Osteocyte (in vitro differentiated cells): Measurements from ENCODE around the gene PACSIN2. TPM values are rescaled to one million over a fixed set of nuclear protein-coding genes. Genes with fewer than 3 reads are reported as not detected.
A peak's percentile ranks its signal among the peaks of the same experiment; 100 is the strongest.

Experiments
- DNase-seq: peaks from one replicate; pipeline ENCODE4 v3.0.0; 2021; ENCODE audit warnings: mixed read lengths; ENCODE audit not compliant: unreplicated experiment; ENCODE audit errors: extremely low spot score
- H3K27ac Mint-ChIP-seq: one replicate; pipeline ENCODE4 v1.8.0; 2021; ENCODE audit warnings: mild to moderate bottlenecking, mixed read lengths; ENCODE audit not compliant: unreplicated experiment
- H3K27me3 Mint-ChIP-seq: one replicate; pipeline ENCODE4 v1.8.0; 2021; ENCODE audit warnings: mixed read lengths; ENCODE audit not compliant: unreplicated experiment
- H3K36me3 Mint-ChIP-seq: one replicate; pipeline ENCODE4 v1.8.0; 2021; ENCODE audit warnings: mixed read lengths; ENCODE audit not compliant: unreplicated experiment
- H3K4me1 Mint-ChIP-seq: one replicate; pipeline ENCODE4 v1.8.0; 2021; ENCODE audit warnings: mixed read lengths; ENCODE audit not compliant: unreplicated experiment
- H3K4me3 Mint-ChIP-seq: one replicate; pipeline ENCODE4 v1.8.0; 2021; ENCODE audit warnings: mild to moderate bottlenecking, moderate library complexity, mixed read lengths; ENCODE audit not compliant: unreplicated experiment
- H3K9me3 Mint-ChIP-seq: one replicate; pipeline ENCODE4 v1.8.0; 2021; ENCODE audit warnings: mixed read lengths; ENCODE audit not compliant: unreplicated experiment
- CTCF ChIP-seq: fragments of 200-600 bp; sonication (generic); IDR thresholded peaks from 2 replicates; pipeline ENCODE4 v1.5.0; 2021; ENCODE audit warnings: antibody characterized with exemption, mild to moderate bottlenecking, moderate library complexity
- total RNA-seq: library from RNA; stranded (reverse); gene quantifications from 2 replicates; pipeline ENCODE4 v1.2.1, GENCODE V29; 2021

The PACSIN2 gene
- total RNA-seq, 1 donor from 2014 or later, result 51.7 TPM

GRCh38 chr22:43008509-43008908, 6.4 kb downstream of the PACSIN2 start:
- Mint-ChIP-seq H3K27me3 (no peaks in the 10 kb centered on the region), H3K27ac (peak overlapping the region; percentile 77), H3K4me1 (peaks cover 49% of the 10 kb centered on the region), H3K36me3 (no peaks in the 10 kb centered on the region), H3K9me3 (no peaks in the 10 kb centered on the region), H3K4me3 (no peak overlapping the region)
- DNase-seq, result no peak
- no peak for TF ChIP-seq CTCF

GRCh38 chr22:43007519-43008102, 7.3 kb downstream of the PACSIN2 start:
- H3K27me3 Mint-ChIP-seq, result no peaks in the 10 kb centered on the region
- peaks cover 48% of the 10 kb centered on the region for H3K4me1 Mint-ChIP-seq
- H3K4me3 Mint-ChIP-seq, result no peak overlapping the region
- no peak overlapping the region for H3K27ac Mint-ChIP-seq
- H3K9me3 Mint-ChIP-seq, result no peaks in the 10 kb centered on the region
- DNase-seq, result no peak
- no peak for TF ChIP-seq CTCF
- H3K36me3 Mint-ChIP-seq, result no peaks in the 10 kb centered on the region

GRCh38 chr22:43006753-43007152, 8.2 kb downstream of the PACSIN2 start:
- no peaks in the 10 kb centered on the region for H3K9me3 Mint-ChIP-seq
- H3K4me1 Mint-ChIP-seq, result peaks cover 52% of the 10 kb centered on the region
- no peaks in the 10 kb centered on the region for H3K36me3 Mint-ChIP-seq
- H3K27ac Mint-ChIP-seq, result no peak overlapping the region
- H3K4me3 Mint-ChIP-seq, result no peak overlapping the region
- no peak for TF ChIP-seq CTCF
- DNase-seq, result no peak
- H3K27me3 Mint-ChIP-seq, result no peaks in the 10 kb centered on the region

GRCh38 chr22:43006016-43006505, 8.9 kb downstream of the PACSIN2 start:
- TF ChIP-seq CTCF, result no peak
- Mint-ChIP-seq H3K4me1 (peaks cover 58% of the 10 kb centered on the region), H3K27ac (no peak overlapping the region)

DNA sequence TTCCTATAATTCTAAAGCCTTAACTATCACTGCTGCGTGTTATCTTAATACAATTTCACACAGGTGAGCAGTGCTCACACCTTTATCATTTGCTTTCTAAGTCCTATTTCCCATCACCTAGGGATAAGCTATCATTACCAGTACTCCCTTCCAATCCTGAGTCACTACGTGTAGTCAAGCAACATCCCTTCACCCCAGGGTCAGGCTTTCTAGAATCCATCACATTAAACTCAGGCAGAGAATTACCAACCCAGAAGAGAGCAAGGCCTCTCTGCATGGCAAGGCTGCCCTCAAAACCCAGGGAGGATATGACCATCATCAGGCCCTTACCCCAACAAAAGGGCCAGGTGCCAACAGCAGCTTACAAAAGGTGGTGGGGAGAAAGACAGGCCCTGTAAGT, 9.8 kb downstream of the PACSIN2 start:
- no peak overlapping the region for H3K27ac Mint-ChIP-seq
- H3K4me3 Mint-ChIP-seq, result no peak overlapping the region
- peaks cover 66% of the 10 kb centered on the region for H3K4me1 Mint-ChIP-seq
- no peak for DNase-seq
- H3K27me3 Mint-ChIP-seq, result no peaks in the 10 kb centered on the region
- H3K36me3 Mint-ChIP-seq, result no peaks in the 10 kb centered on the region
- TF ChIP-seq CTCF, result no peak
- H3K9me3 Mint-ChIP-seq, result no peaks in the 10 kb centered on the region

More at GRCh38 chr22:43006016-43006505, 8.9 kb downstream of the PACSIN2 start:
- H3K36me3 Mint-ChIP-seq, result no peaks in the 10 kb centered on the region
- no peaks in the 10 kb centered on the region for H3K27me3 Mint-ChIP-seq
- no peak for DNase-seq
- no peak overlapping the region for H3K4me3 Mint-ChIP-seq
- H3K9me3 Mint-ChIP-seq, result no peaks in the 10 kb centered on the region
